ENCODE measurements around the gene ZNF892. TPM values are rescaled to one million over a fixed set of nuclear protein-coding genes. Genes with fewer than 3 reads are reported as not detected.

ZNF892 gene
- total RNA-seq, 2 donors from 2014 or later = 14.7 to 16.7 TPM

DNA sequence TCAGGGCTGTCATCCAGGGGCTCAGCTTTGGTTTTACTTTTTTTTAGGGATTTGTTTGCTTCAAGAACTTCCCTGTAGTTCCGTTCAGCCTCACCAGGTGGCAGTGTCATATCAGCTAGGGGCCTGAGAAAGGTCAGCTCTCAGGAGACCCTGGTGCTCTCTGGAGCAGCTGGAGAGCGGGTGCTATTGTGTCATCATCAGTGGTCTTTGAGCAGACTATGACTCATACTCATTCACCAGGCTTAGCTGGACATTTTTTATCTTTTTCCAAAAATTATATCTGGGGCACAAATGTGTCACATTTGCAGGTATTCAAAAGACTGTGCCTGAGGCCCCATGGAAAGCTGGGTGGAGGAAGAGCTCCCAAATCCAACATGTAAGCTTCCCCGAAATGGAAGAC lies 24.4 kb downstream of the ZNF892 start:
- Mint-ChIP-seq H3K36me3 (ENCODE audit: low read depth) (no peaks in the 10 kb centered on the region), H3K9me3 (no peaks in the 10 kb centered on the region), H3K27ac (no peak overlapping the region), H3K27me3 (ENCODE audit: insufficient read depth) (no peaks in the 10 kb centered on the region), H3K4me1 (no peaks in the 10 kb centered on the region), H3K4me3 (no peak overlapping the region)
- WGBS, 2 experiments (ENCODE audit: insufficient coverage in 1 of 2, insufficient read length in 1 of 2) = 56 to 61% methylated on average over 2 to 3 of the region's 3 CpGs
- Histone ChIP-seq H3K4me3 (ENCODE audit: low read length) (no peak overlapping the region), H3K9me3 (ENCODE audit: control insufficient read depth, low read length) (peaks cover 6% of the 10 kb centered on the region), H3K36me3 (ENCODE audit: control insufficient read depth, insufficient read depth, low read length) (no peaks in the 10 kb centered on the region), H3K27me3 (ENCODE audit: control insufficient read depth, insufficient read depth, low read length, poor library complexity, severe bottlenecking) (no peaks in the 10 kb centered on the region), H3K9ac (ENCODE audit: extremely low read depth, low read length, poor library complexity, severe bottlenecking) (no peak overlapping the region), H3K4me1 (ENCODE audit: control insufficient read depth, insufficient read depth, low read length) (no peaks in the 10 kb centered on the region), H3K27ac (ENCODE audit: low read depth, low read length) (no peak overlapping the region)
- TF ChIP-seq CTCF (conservative IDR thresholded peaks at IDR 0.05) = peak; percentile 93
- peak; percentile 97 for DNase-seq

DNA sequence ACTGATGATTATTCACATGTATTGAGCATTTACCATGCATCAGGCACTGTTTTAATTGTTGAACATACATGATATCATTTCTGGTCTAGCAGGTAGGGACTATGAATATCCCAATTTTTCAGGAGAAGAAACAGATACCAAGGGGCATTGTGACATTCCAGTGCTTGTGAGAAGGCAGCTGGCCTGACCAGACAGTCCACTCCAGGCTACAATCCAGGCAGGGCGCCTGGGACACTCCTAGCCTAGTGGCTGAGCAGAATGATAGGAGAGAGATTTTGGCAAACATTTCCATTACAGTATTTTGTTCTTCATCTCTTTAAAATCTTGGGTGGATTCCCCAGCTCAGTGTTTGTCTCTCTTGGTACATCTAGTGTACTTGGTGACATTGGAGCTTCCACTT lies 24.9 kb downstream of the ZNF892 start:
- WGBS, 2 experiments (ENCODE audit: insufficient coverage in 1 of 2, insufficient read length in 1 of 2) = 100% methylated on average over 1 of the region's 1 CpG; no CpG with 5 or more reads in 1 of the 2 experiments

GRCh38 chr2:95234286-95234785 lies 27.0 kb downstream of the ZNF892 start:
- WGBS, 2 experiments (ENCODE audit: insufficient coverage in 1 of 2, insufficient read length in 1 of 2) = 75 to 92% methylated on average over 1 to 5 of the region's 5 CpGs
- no peak for TF ChIP-seq CTCF (conservative IDR thresholded peaks at IDR 0.05)
- Histone ChIP-seq H3K4me3 (ENCODE audit: low read length) (no peak overlapping the region), H3K4me1 (ENCODE audit: control insufficient read depth, insufficient read depth, low read length) (no peaks in the 10 kb centered on the region), H3K36me3 (ENCODE audit: control insufficient read depth, insufficient read depth, low read length) (no peaks in the 10 kb centered on the region), H3K9ac (ENCODE audit: extremely low read depth, low read length, poor library complexity, severe bottlenecking) (no peak overlapping the region), H3K27ac (ENCODE audit: low read depth, low read length) (no peak overlapping the region), H3K9me3 (ENCODE audit: control insufficient read depth, low read length) (peaks cover 6% of the 10 kb centered on the region), H3K27me3 (ENCODE audit: control insufficient read depth, insufficient read depth, low read length, poor library complexity, severe bottlenecking) (no peaks in the 10 kb centered on the region)
- no peaks in the 10 kb centered on the region for H3K36me3 Mint-ChIP-seq (ENCODE audit: low read depth)
- no peak overlapping the region for H3K4me3 Mint-ChIP-seq
- no peak overlapping the region for H3K27ac Mint-ChIP-seq
- H3K9me3 Mint-ChIP-seq = peaks cover 12% of the 10 kb centered on the region
- no peaks in the 10 kb centered on the region for H3K4me1 Mint-ChIP-seq
- DNase-seq = no peak
- H3K27me3 Mint-ChIP-seq (ENCODE audit: insufficient read depth) = no peaks in the 10 kb centered on the region

More for the DNA sequence above, 24.9 kb downstream of the ZNF892 start:
- Mint-ChIP-seq H3K4me1 (no peaks in the 10 kb centered on the region), H3K27me3 (ENCODE audit: insufficient read depth) (no peaks in the 10 kb centered on the region), H3K9me3 (no peaks in the 10 kb centered on the region), H3K4me3 (no peak overlapping the region), H3K36me3 (ENCODE audit: low read depth) (no peaks in the 10 kb centered on the region), H3K27ac (no peak overlapping the region)
- Histone ChIP-seq H3K9ac (ENCODE audit: extremely low read depth, low read length, poor library complexity, severe bottlenecking) (no peak overlapping the region), H3K27me3 (ENCODE audit: control insufficient read depth, insufficient read depth, low read length, poor library complexity, severe bottlenecking) (no peaks in the 10 kb centered on the region), H3K4me3 (ENCODE audit: low read length) (no peak overlapping the region), H3K27ac (ENCODE audit: low read depth, low read length) (no peak overlapping the region), H3K9me3 (ENCODE audit: control insufficient read depth, low read length) (peaks cover 6% of the 10 kb centered on the region), H3K4me1 (ENCODE audit: control insufficient read depth, insufficient read depth, low read length) (no peaks in the 10 kb centered on the region), H3K36me3 (ENCODE audit: control insufficient read depth, insufficient read depth, low read length) (no peaks in the 10 kb centered on the region)
- no peak for TF ChIP-seq CTCF (conservative IDR thresholded peaks at IDR 0.05)
- no peak for DNase-seq
